Renal cortex interstitium (tissue), 11 donors: Measurements from ENCODE around the gene IKZF5. TPM values are rescaled to one million over a fixed set of nuclear protein-coding genes. Genes with fewer than 3 reads are reported as not detected.

ENCODE experiments used
- DNase-seq, 11 donors: peaks; one replicate each; pipeline ENCODE4 v3.0.0-alpha.2; 2013; ENCODE audit warnings: low read depth in 9 of 11, low spot score in 4 of 11; ENCODE audit errors: extremely low read depth in 1 of 11
- polyA plus RNA-seq, 3 donors: library from polyadenylated mRNA; unstranded; fragments of 120-200 nt; gene quantifications; one replicate each; pipeline ENCODE4 v1.2.1, GENCODE V29; 2013; ENCODE audit not compliant: insufficient read length in 3 of 3

The IKZF5 gene
- polyA plus RNA-seq, 3 donors = 16.6 to 26.8 (median 21.9) TPM

GRCh38 chr10:122949296-122949695 lies 59.3 kb downstream of the IKZF5 start:
- no peak for DNase-seq

Other genes starting within 250 kb of the IKZF5 start
- 1 to 10 TPM; 1.6 to 2.2 (median 1.7) TPM for gene CUZD1, start 162.9 kb downstream of the IKZF5 start, polyA plus RNA-seq
- 1 to 10 TPM; 4.4 to 6.3 (median 5.1) TPM for gene FAM24B, start 129.2 kb downstream of the IKZF5 start, polyA plus RNA-seq
- gene FAM24A, start 98.2 kb downstream of the IKZF5 start, polyA plus RNA-seq = not detected
- gene C10orf88, start 54.6 kb downstream of the IKZF5 start, polyA plus RNA-seq = 10 to 100 TPM; 17.9 to 22.1 (median 18.1) TPM
- gene PSTK, start 28.4 kb downstream of the IKZF5 start, polyA plus RNA-seq = 10 to 100 TPM in 2 of 3 donors, 1 to 10 TPM in 1; 9.1 to 11.7 (median 11.2) TPM
- 10 to 100 TPM; 18.7 to 27.6 (median 24.4) TPM for gene ACADSB, start 211 bp upstream of the IKZF5 start, polyA plus RNA-seq
- not detected for gene HMX3, start 127.2 kb upstream of the IKZF5 start, polyA plus RNA-seq
- gene HMX2, start 139.3 kb upstream of the IKZF5 start, polyA plus RNA-seq = 1 to 10 TPM in 2 of 3 donors, under 1 TPM in 1; 0.62 to 1.5 (median 1.5) TPM
- 100 to 1,000 TPM; 116 to 131 (median 118) TPM for gene BUB3, start 145.6 kb upstream of the IKZF5 start, polyA plus RNA-seq